GM10266 (cell line): ENCODE measurements around the gene CCDC194.

Source experiments
- DNase-seq: peaks from one replicate; pipeline ENCODE4 v3.0.0; 2012; ENCODE audit errors: extremely low spot score
- CTCF ChIP-seq: IDR thresholded peaks from 2 replicates; pipeline ENCODE4 v1.5.1; 2012; ENCODE audit warnings: mild to moderate bottlenecking, low read depth; ENCODE audit not compliant: control insufficient read depth, insufficient read depth; ENCODE audit errors: missing control alignments

CCDC194 gene

GRCh38 chr19:17385878-17386611 lies 8.0 kb downstream of the CCDC194 start:
- peak; percentile 84 for DNase-seq
- peak; percentile 92 for TF ChIP-seq CTCF

GRCh38 chr19:17380426-17381138 lies 13.4 kb downstream of the CCDC194 start:
- no peak for DNase-seq
- TF ChIP-seq CTCF, result no peak

- DNase-seq, result no peak
- no peak for TF ChIP-seq CTCF
Measured at GRCh38 chr19:17379221-17379631, 14.8 kb downstream of the CCDC194 start.

- TF ChIP-seq CTCF, result no peak
- DNase-seq, result no peak
Measured at GRCh38 chr19:17378271-17378670, 15.7 kb downstream of the CCDC194 start.

- no peak for DNase-seq
- no peak for TF ChIP-seq CTCF
Measured at GRCh38 chr19:17376935-17377600, 16.9 kb downstream of the CCDC194 start, which contains the start of gene PLVAP. Gene PLVAP (minus strand): TSS chr19:17377342. CDS start chr19:17377288, 54 bp downstream.

GRCh38 chr19:17370026-17370587 lies 23.9 kb downstream of the CCDC194 start:
- no peak for TF ChIP-seq CTCF
- peak; percentile 63 for DNase-seq
